ENCODE results near the gene ABR.
"Not testable (repeated sequence)": the region's sequence is repeated elsewhere in the genome, so short reads cannot be mapped to it uniquely, and the experiment has no call there.

ABR gene

GRCh38 chr17:1170739-1171138, 9.0 kb downstream of the ABR start:
- DNase-seq: no peak

GRCh38 chr17:1169929-1170312, 9.9 kb downstream of the ABR start:
- no peak for DNase-seq

- no peak for DNase-seq
Observed at GRCh38 chr17:1169221-1169928, 10.4 kb downstream of the ABR start.

- no peak for DNase-seq
Observed at GRCh38 chr17:1168533-1169220, 11.1 kb downstream of the ABR start.

GRCh38 chr17:1166276-1166675, 13.5 kb downstream of the ABR start:
- no peak for DNase-seq

- no peak for DNase-seq
Observed at GRCh38 chr17:1165836-1166235, 13.9 kb downstream of the ABR start.

- DNase-seq: no peak
Observed at GRCh38 chr17:1164935-1165556, 14.7 kb downstream of the ABR start.

- DNase-seq: no peak
Observed at GRCh38 chr17:1162116-1162855, 17.5 kb downstream of the ABR start.

GRCh38 chr17:1160591-1161390, 19.0 kb downstream of the ABR start:
- no peak for DNase-seq

- DNase-seq: no peak
Observed at GRCh38 chr17:1159431-1160180, 20.2 kb downstream of the ABR start.

GRCh38 chr17:1158879-1159278, 20.9 kb downstream of the ABR start:
- DNase-seq: no peak

GRCh38 chr17:1156864-1157263, 22.9 kb downstream of the ABR start:
- DNase-seq: no peak

- no peak for DNase-seq
Observed at GRCh38 chr17:1154704-1155103, 25.1 kb downstream of the ABR start.

- DNase-seq: no peak
Observed at GRCh38 chr17:1153795-1154546, 25.8 kb downstream of the ABR start.

GRCh38 chr17:1152582-1152981, 27.2 kb downstream of the ABR start:
- DNase-seq: not testable (repeated sequence)

- no peak for DNase-seq
Observed at GRCh38 chr17:1150863-1151600, 28.7 kb downstream of the ABR start.

GRCh38 chr17:1149869-1150268, 29.9 kb downstream of the ABR start:
- no peak for DNase-seq

- no peak for DNase-seq
Observed at GRCh38 chr17:1147664-1148063, 32.1 kb downstream of the ABR start.

- DNase-seq: no peak
Observed at GRCh38 chr17:1146561-1147265, 33.1 kb downstream of the ABR start.
